Activated CD8-positive, alpha-beta memory T cell treated with anti-CD3 and anti-CD28 coated beads for 24 hours (primary cell): Measurements from ENCODE around the gene ADAMTSL2.

Experiments
- DNase-seq: peaks from one replicate; pipeline ENCODE4 v3.0.0-alpha.2; 2020

ADAMTSL2 gene

DNA sequence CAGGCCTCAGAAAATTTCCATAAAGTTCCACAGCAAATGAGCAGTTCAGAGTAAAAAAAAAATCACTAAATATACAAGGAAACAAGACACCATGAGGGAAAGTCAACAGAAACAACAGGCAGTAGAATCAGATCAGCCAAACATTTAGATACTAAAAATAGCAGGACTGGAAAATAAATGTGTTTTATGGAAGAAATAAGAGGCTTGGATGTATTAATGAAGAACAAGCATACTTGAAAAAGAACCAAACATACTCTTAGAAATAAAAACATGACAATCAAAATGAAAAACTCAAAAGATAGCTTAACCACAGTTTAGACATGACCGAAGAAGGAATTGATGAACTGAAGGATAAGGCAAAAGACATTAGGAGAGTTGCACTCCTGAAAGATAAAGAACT is 32.4 kb upstream of the ADAMTSL2 start:
- no peak for DNase-seq

DNA sequence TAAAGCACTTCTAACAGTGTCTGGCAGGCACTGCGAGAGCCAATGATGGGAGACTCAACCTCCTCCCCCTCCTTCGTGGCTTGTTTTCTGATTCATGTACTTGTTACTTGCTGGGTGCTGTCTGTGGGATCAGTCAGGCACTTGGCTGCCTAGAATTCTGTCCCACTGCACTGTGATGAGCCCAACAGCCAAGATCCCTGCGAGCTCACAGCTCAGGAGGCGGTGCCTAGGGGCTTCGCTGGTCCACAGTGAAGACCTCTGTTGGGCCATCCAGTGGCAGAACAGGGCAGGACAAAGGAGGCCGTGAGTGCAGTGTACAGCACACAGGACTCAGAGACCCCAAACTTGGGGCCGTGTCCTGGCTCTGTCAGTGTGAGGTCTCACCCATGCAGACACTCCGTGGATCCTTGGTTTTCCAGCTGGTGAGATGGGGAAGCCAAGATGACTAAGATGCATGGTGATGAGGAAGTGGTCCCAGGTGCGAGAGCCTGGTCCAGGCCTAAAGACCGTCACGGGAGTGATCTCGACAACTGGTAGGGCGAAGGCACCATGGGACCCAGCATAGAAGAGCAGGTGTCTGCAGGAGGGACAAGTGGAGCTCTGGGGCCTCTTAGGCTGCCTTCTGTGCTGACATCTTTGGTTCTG is 29.2 kb upstream of the ADAMTSL2 start:
- no peak for DNase-seq

- no peak for DNase-seq
Measured at GRCh38 chr9:133505901-133506652, 28.4 kb upstream of the ADAMTSL2 start.

DNA sequence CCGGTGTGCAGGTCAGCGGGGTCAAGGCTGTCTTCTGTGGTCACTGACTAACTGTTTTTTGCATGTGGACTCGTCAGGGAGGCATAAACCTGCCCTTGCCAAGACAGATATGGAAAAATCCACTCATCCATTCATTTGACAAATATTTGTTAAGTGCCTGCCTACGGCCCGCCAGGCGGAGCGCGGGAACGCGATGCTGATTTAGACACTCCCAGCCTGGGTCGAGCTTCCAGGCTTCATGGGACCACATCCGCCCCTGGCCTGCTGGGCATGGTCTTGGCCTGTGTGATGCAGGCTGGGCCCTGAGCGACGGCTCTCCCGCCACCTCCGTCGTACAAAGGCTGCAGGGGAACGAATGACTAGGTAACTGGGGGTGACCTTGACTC is 27.9 kb upstream of the ADAMTSL2 start:
- DNase-seq = no peak

GRCh38 chr9:133507246-133507965 is 27.1 kb upstream of the ADAMTSL2 start:
- no peak for DNase-seq

- DNase-seq = no peak
Measured at GRCh38 chr9:133508046-133508445, 26.5 kb upstream of the ADAMTSL2 start.

DNA sequence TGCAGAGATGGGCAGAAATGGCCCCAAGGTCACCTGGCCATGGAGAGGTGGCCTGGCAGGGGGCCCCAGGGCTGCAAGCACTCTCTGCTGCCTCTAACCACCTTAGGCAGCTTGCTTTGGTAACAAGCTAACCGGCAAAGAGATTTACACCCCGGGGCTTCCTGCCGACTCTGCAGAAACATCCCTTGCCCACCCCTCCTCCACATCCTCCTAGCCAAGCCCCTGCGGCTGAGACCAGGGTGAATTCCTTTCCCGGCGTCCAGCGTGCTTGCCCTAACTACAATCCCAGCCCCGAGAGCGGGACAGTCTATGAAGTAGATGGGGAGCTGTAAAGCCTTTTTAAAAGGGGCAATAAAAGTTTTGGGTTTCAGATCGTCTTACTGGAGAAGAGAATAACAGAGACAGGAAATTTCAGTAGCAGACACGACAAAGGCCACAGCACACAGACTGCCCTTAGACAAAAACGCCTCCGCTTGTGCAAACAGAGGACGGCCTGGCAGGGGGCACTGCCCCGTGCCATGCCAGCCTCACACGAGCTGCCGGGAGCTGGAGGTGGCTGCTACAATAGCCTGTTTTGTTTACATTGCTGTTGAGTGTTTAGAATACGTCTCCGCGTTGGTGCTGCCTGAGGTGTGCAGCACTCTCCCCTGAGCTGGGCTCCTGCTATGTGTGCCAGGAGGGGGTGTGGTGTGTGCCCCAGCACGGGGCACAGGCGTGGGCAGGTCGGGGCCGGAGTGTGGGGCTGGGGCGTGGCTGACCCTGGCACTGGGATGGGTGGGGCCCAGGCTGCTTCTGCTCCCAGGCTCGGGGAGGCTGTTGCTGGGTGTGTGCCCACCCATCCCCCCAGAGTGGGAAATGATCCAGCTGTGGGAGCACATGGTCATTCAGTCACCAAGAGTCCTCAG is 25.1 kb upstream of the ADAMTSL2 start:
- peak; percentile 67 for DNase-seq

DNA sequence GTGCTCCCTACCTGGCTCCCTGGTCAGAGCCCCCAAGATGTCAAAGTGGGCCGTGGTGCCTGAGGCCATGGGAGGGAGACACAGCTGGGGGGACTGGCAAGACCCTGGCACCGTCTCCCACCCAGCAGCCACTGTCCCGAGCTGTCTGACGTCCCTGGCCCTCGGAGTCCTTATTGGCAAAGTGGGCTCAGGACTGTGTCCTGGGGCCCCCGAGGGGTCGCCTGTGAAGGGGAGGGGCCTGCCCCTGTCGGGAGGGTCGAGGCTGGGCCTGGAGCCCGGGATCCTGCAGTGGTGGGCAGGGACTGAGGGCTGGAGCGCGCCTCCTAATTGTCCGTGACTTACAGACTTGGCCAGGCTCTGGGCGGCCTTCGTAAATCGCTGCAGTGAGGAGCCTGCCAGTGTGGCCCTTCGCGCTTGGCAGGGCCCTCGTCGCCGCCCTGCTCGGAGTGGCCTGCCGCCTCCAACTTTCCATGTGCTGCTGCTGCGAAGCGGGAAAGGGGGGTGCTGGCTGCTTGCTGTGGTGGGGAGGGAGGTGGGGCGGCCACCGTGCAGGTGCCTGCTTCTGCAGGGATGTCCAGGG is 23.5 kb upstream of the ADAMTSL2 start:
- DNase-seq = no peak

GRCh38 chr9:133511607-133512006 is 22.9 kb upstream of the ADAMTSL2 start:
- DNase-seq = no peak

- no peak for DNase-seq
Measured at GRCh38 chr9:133512253-133513213, 22.0 kb upstream of the ADAMTSL2 start.

- DNase-seq = no peak
Measured at GRCh38 chr9:133513214-133514100, 21.0 kb upstream of the ADAMTSL2 start.

DNA sequence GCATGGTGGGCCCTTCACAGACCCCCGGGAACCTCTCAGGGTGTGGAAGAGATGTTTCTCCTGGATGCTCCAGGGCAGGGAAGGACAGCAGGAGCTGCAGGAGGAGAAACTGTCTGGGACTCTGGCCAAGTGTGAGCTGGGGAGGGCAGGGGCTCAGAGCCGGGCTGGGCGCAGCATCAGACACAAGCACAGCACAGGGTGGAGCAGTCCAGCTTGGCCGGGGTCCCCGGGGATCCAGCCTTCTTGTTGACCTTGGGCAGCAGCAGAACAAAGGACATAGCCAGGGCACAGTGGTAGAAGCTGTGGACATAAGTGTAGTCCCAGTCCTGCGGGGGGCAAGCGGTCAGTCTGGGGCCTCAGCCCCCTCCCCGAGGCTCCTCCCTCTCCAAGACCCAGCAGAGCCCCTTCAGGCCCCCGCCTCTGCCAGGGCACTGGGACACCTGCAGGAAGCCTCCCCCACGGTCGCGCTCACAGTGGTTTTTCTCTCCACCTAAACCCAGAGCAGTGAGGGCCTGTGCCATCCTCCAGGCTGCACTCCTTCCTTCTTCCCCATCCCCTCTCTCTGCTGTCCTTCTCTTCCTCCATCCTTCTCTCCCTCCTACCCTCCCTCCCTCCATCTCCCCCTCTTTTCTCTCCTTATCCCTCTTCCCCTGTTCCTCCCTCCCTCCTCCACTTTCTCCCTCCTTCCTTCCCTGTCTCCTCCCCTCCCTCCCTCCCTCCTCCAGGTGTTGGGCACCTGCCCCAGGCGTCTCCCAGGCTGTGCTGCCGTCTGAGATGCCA is 19.9 kb upstream of the ADAMTSL2 start:
- no peak for DNase-seq

- DNase-seq = no peak
Measured at GRCh38 chr9:133515240-133515610, 19.3 kb upstream of the ADAMTSL2 start.

DNA sequence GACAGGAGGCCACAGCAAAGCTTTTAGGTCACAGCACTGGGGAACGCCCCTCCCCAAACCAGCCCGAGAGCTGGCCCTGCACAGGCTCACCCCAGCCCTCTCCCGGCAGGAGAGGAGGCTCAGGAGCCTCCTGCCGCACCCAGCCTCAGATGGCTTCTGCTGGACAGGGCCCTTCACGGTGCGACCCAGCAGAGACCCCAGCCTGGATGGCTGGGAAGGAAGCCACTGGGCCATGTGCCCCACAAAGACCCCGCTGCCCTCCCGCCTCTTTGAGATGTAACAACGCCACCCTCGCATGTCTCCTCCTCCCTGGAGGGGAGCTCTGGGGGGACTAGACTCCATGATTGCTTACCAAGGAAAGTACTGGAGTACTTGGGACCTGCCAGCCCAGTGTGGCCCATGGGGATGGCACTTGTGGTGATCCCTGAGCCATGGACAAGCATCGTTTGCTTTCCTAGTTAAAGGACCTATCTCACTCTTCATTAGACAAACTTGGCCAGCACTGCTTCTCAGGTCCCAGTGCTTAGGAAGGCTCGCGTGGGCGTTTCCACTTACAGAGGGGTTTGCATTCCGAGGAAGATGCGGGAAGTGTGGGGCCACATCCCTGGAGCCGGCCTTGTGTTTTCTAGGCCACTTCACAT is 18.8 kb upstream of the ADAMTSL2 start:
- no peak for DNase-seq

DNA sequence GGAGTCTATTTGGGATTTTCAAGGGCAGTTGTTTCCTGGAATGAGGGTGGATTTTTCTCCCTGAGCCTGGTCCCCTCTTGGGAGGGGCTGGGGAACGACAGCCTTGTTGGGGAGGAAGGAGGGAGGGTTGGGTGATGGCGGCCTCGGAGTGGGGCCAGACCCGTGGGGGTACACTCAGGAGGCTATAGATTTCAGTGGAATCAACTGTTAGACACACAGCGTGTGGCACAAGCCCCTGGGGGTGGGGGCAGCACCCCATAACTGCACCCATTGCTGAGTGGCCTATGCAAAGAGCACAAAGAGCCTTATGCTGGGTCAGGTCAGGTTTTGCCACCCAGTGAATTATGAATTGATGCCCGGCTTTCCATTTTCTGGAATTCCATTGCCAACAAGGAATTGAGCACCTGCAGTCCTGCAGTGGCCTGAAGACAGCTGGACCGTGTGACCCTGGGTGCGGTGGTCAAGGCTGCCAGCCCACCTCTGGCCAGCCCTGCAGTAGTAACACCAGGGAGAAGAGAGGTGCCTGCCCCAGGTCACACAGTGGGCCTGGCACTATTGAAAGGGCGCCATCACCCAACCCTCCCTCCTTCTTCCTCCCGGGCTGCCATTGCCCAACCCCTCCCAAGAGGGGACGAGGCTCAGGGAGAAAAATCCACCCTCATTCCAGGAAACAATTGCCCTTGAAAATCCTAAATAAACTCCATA is 18.1 kb upstream of the ADAMTSL2 start:
- DNase-seq = no peak

GRCh38 chr9:133516961-133517350 is 17.5 kb upstream of the ADAMTSL2 start:
- no peak for DNase-seq

GRCh38 chr9:133517711-133518110 is 16.8 kb upstream of the ADAMTSL2 start:
- no peak for DNase-seq

DNA sequence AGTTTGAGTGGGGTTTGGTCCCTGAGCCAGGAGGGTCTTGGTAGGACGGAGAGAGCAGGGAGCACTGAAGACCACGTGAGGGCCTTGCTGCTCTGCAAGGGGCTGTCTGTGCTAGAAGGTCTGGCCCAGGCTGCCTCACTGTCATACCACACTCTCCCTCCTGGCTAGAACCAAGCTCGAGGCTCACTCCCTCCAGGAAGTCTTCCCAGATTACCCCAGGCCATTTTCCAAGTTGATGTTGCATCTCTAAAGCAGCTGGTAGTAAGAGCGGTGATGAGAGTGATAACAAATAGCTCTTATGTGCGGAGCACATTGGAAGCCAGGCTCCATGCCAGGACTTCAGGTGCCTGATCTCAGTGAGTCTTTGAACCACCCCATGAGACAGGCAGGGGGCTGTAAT is 16.3 kb upstream of the ADAMTSL2 start:
- no peak for DNase-seq
